Jurkat, Clone E6-1 (cell line): ENCODE results near the gene PARP8.
A peak's percentile ranks its signal among the peaks of the same experiment; 100 is the strongest.

Source experiments
- DNase-seq: peaks from one replicate; pipeline ENCODE4 v3.0.0-alpha.2; 2011; ENCODE audit warnings: low read depth, low spot score
- H3K4me3 ChIP-seq: 2 replicates; pipeline ENCODE4 v1.5.1; 2011; ENCODE audit warnings: mild to moderate bottlenecking, low read length, control low read depth, moderate library complexity

PARP8 gene

GRCh38 chr5:50822046-50822445 is 155.6 kb downstream of the PARP8 start:
- H3K4me3 ChIP-seq, result no peak overlapping the region
- DNase-seq, result no peak

GRCh38 chr5:50822761-50823160 is 156.3 kb downstream of the PARP8 start:
- DNase-seq, result no peak
- no peak overlapping the region for H3K4me3 ChIP-seq

- no peak for DNase-seq
These were observed 157.1 kb downstream of the PARP8 start for GRCh38 chr5:50823568-50823967.

GRCh38 chr5:50824109-50824508 is 157.7 kb downstream of the PARP8 start:
- no peak for DNase-seq
- H3K4me3 ChIP-seq, result no peak overlapping the region

More at GRCh38 chr5:50823568-50823967, 157.1 kb downstream of the PARP8 start:
- H3K4me3 ChIP-seq, result no peak overlapping the region

GRCh38 chr5:50827516-50828247 is 161.2 kb downstream of the PARP8 start:
- DNase-seq, result no peak
- no peak overlapping the region for H3K4me3 ChIP-seq

- no peak overlapping the region for H3K4me3 ChIP-seq
- DNase-seq, result no peak
These were observed 162.6 kb downstream of the PARP8 start for GRCh38 chr5:50829023-50829422.

GRCh38 chr5:50832657-50833284 is 166.3 kb downstream of the PARP8 start:
- DNase-seq, result no peak
- no peak overlapping the region for H3K4me3 ChIP-seq

GRCh38 chr5:50836356-50836755 is 169.9 kb downstream of the PARP8 start:
- DNase-seq, result no peak
- H3K4me3 ChIP-seq, result no peak overlapping the region

- DNase-seq, result no peak
- H3K4me3 ChIP-seq, result no peak overlapping the region
These were observed 173.0 kb downstream of the PARP8 start for GRCh38 chr5:50839472-50839871.

GRCh38 chr5:50843091-50843490 is 176.7 kb downstream of the PARP8 start:
- no peak overlapping the region for H3K4me3 ChIP-seq
- no peak for DNase-seq

- DNase-seq, result no peak
- no peak overlapping the region for H3K4me3 ChIP-seq
These were observed 179.8 kb downstream of the PARP8 start for GRCh38 chr5:50846261-50846660.

- no peak overlapping the region for H3K4me3 ChIP-seq
- no peak for DNase-seq
These were observed 183.1 kb downstream of the PARP8 start for GRCh38 chr5:50849554-50849953.

- no peak overlapping the region for H3K4me3 ChIP-seq
- DNase-seq, result peak; percentile 12
These were observed 186.7 kb downstream of the PARP8 start for GRCh38 chr5:50853151-50853550.

- no peak for DNase-seq
- H3K4me3 ChIP-seq, result no peak overlapping the region
These were observed 187.6 kb downstream of the PARP8 start for GRCh38 chr5:50854082-50854481.

- H3K4me3 ChIP-seq, result no peak overlapping the region
- no peak for DNase-seq
These were observed 188.6 kb downstream of the PARP8 start for GRCh38 chr5:50855001-50855400.

GRCh38 chr5:50856401-50857119 is 190.1 kb downstream of the PARP8 start:
- peak; percentile 18 for DNase-seq
- no peak overlapping the region for H3K4me3 ChIP-seq

GRCh38 chr5:50863534-50864170 is 197.2 kb downstream of the PARP8 start:
- no peak overlapping the region for H3K4me3 ChIP-seq
- no peak for DNase-seq

- H3K4me3 ChIP-seq, result no peak overlapping the region
- no peak for DNase-seq
These were observed 198.0 kb downstream of the PARP8 start for GRCh38 chr5:50864466-50864865.

- no peak for DNase-seq
- H3K4me3 ChIP-seq, result no peak overlapping the region
These were observed 200.0 kb downstream of the PARP8 start for GRCh38 chr5:50866415-50866814.

- DNase-seq, result no peak
These were observed 200.7 kb downstream of the PARP8 start for GRCh38 chr5:50867140-50867539.

More at GRCh38 chr5:50867140-50867539, 200.7 kb downstream of the PARP8 start:
- H3K4me3 ChIP-seq, result no peak overlapping the region
